Neural progenitor cell (in vitro differentiated cells): ENCODE measurements around the gene FRYL. TPM values are rescaled to one million over a fixed set of nuclear protein-coding genes. Genes with fewer than 3 reads are reported as not detected.
"Not testable (repeated sequence)": the region's sequence is repeated elsewhere in the genome, so short reads cannot be mapped to it uniquely, and the experiment has no call there.

Experiments used
- DNase-seq: peaks from one replicate; pipeline ENCODE4 v3.0.0-alpha.2; 2016; ENCODE audit warnings: low spot score
- H2AFZ ChIP-seq: fragments of 200-600 bp; sonication (generic); replicated peaks from 2 replicates; pipeline ENCODE4 v1.6.1; 2016; ENCODE audit warnings: antibody characterized with exemption
- H3F3A ChIP-seq: fragments of 200-600 bp; sonication (generic); 2 replicates; pipeline ENCODE4 v1.6.1; 2016; ENCODE audit warnings: antibody characterized with exemption, low read depth
- H3K27ac ChIP-seq: fragments of 200-600 bp; sonication (generic); 2 replicates; pipeline ENCODE4 v1.5.1; 2016; ENCODE audit warnings: mild to moderate bottlenecking
- H3K27me3 ChIP-seq: fragments of 200-600 bp; sonication (generic); 2 replicates; pipeline ENCODE4 v1.6.1; 2016; ENCODE audit warnings: mild to moderate bottlenecking, moderate library complexity
- H3K36me3 ChIP-seq: fragments of 200-600 bp; sonication (generic); 2 replicates; pipeline ENCODE4 v1.5.1; 2016
- H3K4me1 ChIP-seq: fragments of 200-600 bp; sonication (generic); 2 replicates; pipeline ENCODE4 v1.6.1; 2016; ENCODE audit warnings: mixed run types
- H3K4me2 ChIP-seq: fragments of 200-600 bp; sonication (generic); 2 replicates; pipeline ENCODE4 v1.6.1; 2016
- H3K4me3 ChIP-seq: fragments of 200-600 bp; sonication (generic); 2 replicates; pipeline ENCODE4 v1.5.1; 2016
- H3K79me2 ChIP-seq: fragments of 200-600 bp; sonication (generic); 2 replicates; pipeline ENCODE4 v1.6.1; 2016; ENCODE audit warnings: low read depth
- H3K9ac ChIP-seq: fragments of 200-600 bp; sonication (generic); 2 replicates; pipeline ENCODE4 v1.6.1; 2016
- H3K9me3 ChIP-seq: fragments of 200-600 bp; sonication (generic); 2 replicates; pipeline ENCODE4 v1.5.1; 2016; ENCODE audit warnings: low read depth
- H4K20me1 ChIP-seq: fragments of 200-600 bp; sonication (generic); 2 replicates; pipeline ENCODE4 v1.6.1; 2016; ENCODE audit warnings: low read depth
- H3K27ac Mint-ChIP-seq: 3 replicates; pipeline ENCODE4 v1.8.0; 2021; ENCODE audit warnings: mixed read lengths
- H3K27me3 Mint-ChIP-seq: 2 replicates; pipeline ENCODE4 v1.8.0; 2022; ENCODE audit warnings: low read depth, mild to moderate bottlenecking, inconsistent platforms, moderate library complexity, mixed read lengths; ENCODE audit not compliant: insufficient read depth
- H3K36me3 Mint-ChIP-seq: 3 replicates; pipeline ENCODE4 v1.8.0; 2021; ENCODE audit warnings: mixed read lengths
- H3K4me1 Mint-ChIP-seq: 3 replicates; pipeline ENCODE4 v1.8.0; 2021; ENCODE audit warnings: mixed read lengths
- H3K4me3 Mint-ChIP-seq: 3 replicates; pipeline ENCODE4 v1.8.0; 2021; ENCODE audit warnings: mild to moderate bottlenecking, moderate library complexity, mixed read lengths
- H3K9me3 Mint-ChIP-seq: 3 replicates; pipeline ENCODE4 v1.8.0; 2020; ENCODE audit warnings: mixed read lengths
- EZH2 ChIP-seq: fragments of 200-600 bp; sonication (generic); IDR thresholded peaks from 2 replicates; pipeline ENCODE4 v1.6.1; 2017; ENCODE audit warnings: antibody characterized with exemption, mild to moderate bottlenecking, moderate library complexity
- EZH2phosphoT487 ChIP-seq: fragments of 200-600 bp; sonication (generic); IDR thresholded peaks from 2 replicates; pipeline ENCODE4 v1.6.1; 2017; ENCODE audit warnings: antibody characterized with exemption
- total RNA-seq: library from RNA; depleted of rRNA; stranded (reverse); fragments of >200 nt; gene quantifications from 2 replicates; pipeline ENCODE4 v1.2.3, GENCODE V29; 2015; ENCODE audit warnings: low replicate concordance
- TF ChIP-seq, protein P1 (sequence below): fragments of 200-600 bp; sonication (generic); IDR thresholded peaks from 2 replicates; pipeline ENCODE4 v1.5.1; 2017; ENCODE audit warnings: antibody characterized with exemption, mild to moderate bottlenecking

Gene FRYL
- total RNA-seq, 1 donor from 2014 or later: 70.5 TPM

GRCh38 chr4:48738856-48739255, 41.2 kb downstream of the FRYL start:
- H3K27me3 Mint-ChIP-seq: no peaks in the 10 kb centered on the region
- TF ChIP-seq, protein P1, sequence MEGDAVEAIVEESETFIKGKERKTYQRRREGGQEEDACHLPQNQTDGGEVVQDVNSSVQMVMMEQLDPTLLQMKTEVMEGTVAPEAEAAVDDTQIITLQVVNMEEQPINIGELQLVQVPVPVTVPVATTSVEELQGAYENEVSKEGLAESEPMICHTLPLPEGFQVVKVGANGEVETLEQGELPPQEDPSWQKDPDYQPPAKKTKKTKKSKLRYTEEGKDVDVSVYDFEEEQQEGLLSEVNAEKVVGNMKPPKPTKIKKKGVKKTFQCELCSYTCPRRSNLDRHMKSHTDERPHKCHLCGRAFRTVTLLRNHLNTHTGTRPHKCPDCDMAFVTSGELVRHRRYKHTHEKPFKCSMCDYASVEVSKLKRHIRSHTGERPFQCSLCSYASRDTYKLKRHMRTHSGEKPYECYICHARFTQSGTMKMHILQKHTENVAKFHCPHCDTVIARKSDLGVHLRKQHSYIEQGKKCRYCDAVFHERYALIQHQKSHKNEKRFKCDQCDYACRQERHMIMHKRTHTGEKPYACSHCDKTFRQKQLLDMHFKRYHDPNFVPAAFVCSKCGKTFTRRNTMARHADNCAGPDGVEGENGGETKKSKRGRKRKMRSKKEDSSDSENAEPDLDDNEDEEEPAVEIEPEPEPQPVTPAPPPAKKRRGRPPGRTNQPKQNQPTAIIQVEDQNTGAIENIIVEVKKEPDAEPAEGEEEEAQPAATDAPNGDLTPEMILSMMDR: no peak
- TF ChIP-seq EZH2 (no peak), EZH2phosphoT487 (no peak)
- peaks cover 25% of the 10 kb centered on the region for H3K36me3 Mint-ChIP-seq

DNA sequence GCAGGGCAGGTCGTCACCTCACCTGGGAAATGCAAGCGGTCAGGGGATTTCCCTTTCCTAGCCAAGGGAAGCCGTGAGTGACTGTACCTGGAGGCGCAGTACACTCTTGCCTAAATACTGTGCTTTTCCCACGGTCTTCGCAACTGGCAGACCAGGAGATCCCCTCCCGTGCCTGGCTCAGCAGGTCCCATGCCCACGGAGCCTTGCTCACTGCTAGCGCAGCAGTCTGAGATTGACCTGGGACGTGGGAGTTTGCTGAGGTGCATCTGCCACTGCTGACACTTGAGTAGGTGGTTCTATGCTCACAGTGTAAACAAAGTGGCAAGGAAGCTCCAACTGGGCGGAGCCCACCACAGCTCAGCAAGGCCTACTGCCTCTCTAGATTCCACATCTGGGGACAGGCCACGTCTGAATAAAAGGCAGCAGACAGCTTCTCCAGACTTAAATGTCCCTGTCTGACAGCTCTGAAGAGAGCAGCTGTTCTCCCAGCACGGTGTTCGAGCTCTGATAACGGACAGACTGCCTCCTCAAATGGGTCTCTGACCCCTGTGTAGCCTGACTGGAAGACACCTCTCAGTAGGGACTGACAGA, 51.1 kb downstream of the FRYL start:
- not testable (repeated sequence) for H3K27ac Mint-ChIP-seq, H3K27ac ChIP-seq, H3K36me3 ChIP-seq, H3K4me3 Mint-ChIP-seq, H3K4me3 ChIP-seq, H3K9ac ChIP-seq, H3K9me3 ChIP-seq, H3K4me2 ChIP-seq, H2AFZ ChIP-seq, DNase-seq, H3K27me3 ChIP-seq, H3K4me1 ChIP-seq, H3F3A ChIP-seq, H3K27me3 Mint-ChIP-seq, H3K4me1 Mint-ChIP-seq
- peaks cover 33% of the 10 kb centered on the region for H4K20me1 ChIP-seq
- H3K9me3 Mint-ChIP-seq: peaks cover 59% of the 10 kb centered on the region
- H3K79me2 ChIP-seq: peaks cover 100% of the 10 kb centered on the region
- H3K36me3 Mint-ChIP-seq: peaks cover 49% of the 10 kb centered on the region

More at GRCh38 chr4:48738856-48739255, 41.2 kb downstream of the FRYL start:
- H3K9me3 ChIP-seq: no peaks in the 10 kb centered on the region
- H3K9ac ChIP-seq: no peak overlapping the region
- no peak overlapping the region for H2AFZ ChIP-seq
- Mint-ChIP-seq H3K27ac (no peak overlapping the region), H3K9me3 (peaks cover 52% of the 10 kb centered on the region), H3K4me3 (no peak overlapping the region), H3K4me1 (no peaks in the 10 kb centered on the region)
- H3K36me3 ChIP-seq: no peaks in the 10 kb centered on the region
- H3K27me3 ChIP-seq: no peaks in the 10 kb centered on the region
- H3K4me2 ChIP-seq: no peak overlapping the region
- no peak overlapping the region for H3K27ac ChIP-seq
- H4K20me1 ChIP-seq: peaks cover 27% of the 10 kb centered on the region
- H3K79me2 ChIP-seq: peaks cover 89% of the 10 kb centered on the region
- no peaks in the 10 kb centered on the region for H3F3A ChIP-seq
- no peaks in the 10 kb centered on the region for H3K4me1 ChIP-seq
- DNase-seq: no peak
- H3K4me3 ChIP-seq: no peak overlapping the region

- Histone ChIP-seq H3K79me2 (peaks cover 100% of the 10 kb centered on the region), H3K36me3 (no peaks in the 10 kb centered on the region), H3K27ac (no peak overlapping the region), H3K4me3 (no peak overlapping the region), H3F3A (no peaks in the 10 kb centered on the region), H3K9ac (no peak overlapping the region), H3K4me1 (peaks cover 8% of the 10 kb centered on the region), H3K4me2 (no peak overlapping the region), H2AFZ (no peak overlapping the region), H3K9me3 (no peaks in the 10 kb centered on the region), H3K27me3 (no peaks in the 10 kb centered on the region), H4K20me1 (peaks cover 41% of the 10 kb centered on the region)
- Mint-ChIP-seq H3K4me1 (no peaks in the 10 kb centered on the region), H3K27me3 (no peaks in the 10 kb centered on the region), H3K36me3 (peaks cover 51% of the 10 kb centered on the region), H3K4me3 (no peak overlapping the region), H3K27ac (no peak overlapping the region), H3K9me3 (peaks cover 55% of the 10 kb centered on the region)
- DNase-seq: no peak
- no peak for TF ChIP-seq EZH2
- no peak for TF ChIP-seq EZH2phosphoT487
- TF ChIP-seq, protein P1: no peak
Observed at GRCh38 chr4:48727666-48728459, 52.2 kb downstream of the FRYL start.

DNA sequence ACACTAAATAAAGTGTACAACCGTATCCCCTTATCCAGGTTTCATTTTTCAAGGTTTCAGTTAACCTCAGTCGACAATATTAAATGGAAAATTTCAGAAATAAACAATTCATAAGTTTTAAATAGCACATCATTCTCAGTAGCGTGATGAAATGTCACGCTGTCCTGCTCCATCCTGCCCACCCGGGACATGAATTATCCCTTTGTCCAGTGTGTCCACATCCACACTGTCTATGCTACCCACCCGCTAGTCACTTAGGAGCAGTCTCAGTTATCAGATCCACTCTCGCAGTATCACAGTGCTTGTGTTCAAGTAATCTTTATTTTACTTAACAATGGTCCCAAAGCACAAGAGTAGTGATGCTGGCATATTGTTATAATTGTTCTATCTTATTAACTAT, 54.7 kb downstream of the FRYL start:
- no peak overlapping the region for H3K4me2 ChIP-seq
- H2AFZ ChIP-seq: no peak overlapping the region
- peaks cover 40% of the 10 kb centered on the region for H3K9me3 Mint-ChIP-seq
- no peaks in the 10 kb centered on the region for H3K4me1 Mint-ChIP-seq
- H3K27me3 ChIP-seq: no peaks in the 10 kb centered on the region
- H3F3A ChIP-seq: no peaks in the 10 kb centered on the region
- H3K27me3 Mint-ChIP-seq: peaks cover 2% of the 10 kb centered on the region
- DNase-seq: no peak
- H4K20me1 ChIP-seq: peaks cover 43% of the 10 kb centered on the region
- H3K9ac ChIP-seq: no peak overlapping the region
- H3K36me3 ChIP-seq: no peaks in the 10 kb centered on the region
- peaks cover 100% of the 10 kb centered on the region for H3K79me2 ChIP-seq
- no peak overlapping the region for H3K4me3 Mint-ChIP-seq
- no peaks in the 10 kb centered on the region for H3K9me3 ChIP-seq
- H3K27ac ChIP-seq: no peak overlapping the region
- H3K4me1 ChIP-seq: peaks cover 11% of the 10 kb centered on the region
- H3K4me3 ChIP-seq: no peak overlapping the region
- TF ChIP-seq EZH2 (no peak), EZH2phosphoT487 (no peak)
- TF ChIP-seq, protein P1: no peak
- H3K36me3 Mint-ChIP-seq: peaks cover 40% of the 10 kb centered on the region
- H3K27ac Mint-ChIP-seq: no peak overlapping the region
